Muscle of leg (tissue), 11 donors: Measurements from ENCODE around the gene MANBA. TPM values are rescaled to one million over a fixed set of nuclear protein-coding genes. Genes with fewer than 3 reads are reported as not detected.
"Not testable (repeated sequence)": the region's sequence is repeated elsewhere in the genome, so short reads cannot be mapped to it uniquely, and the experiment has no call there.

ENCODE experiments used
- DNase-seq: peaks from one replicate; pipeline ENCODE4 v3.0.0; 2013
- H3K27ac ChIP-seq: one replicate; pipeline ENCODE4 v1.5.1; 2013; ENCODE audit warnings: mild to moderate bottlenecking, low read length, control low read depth
- H3K27me3 ChIP-seq: one replicate; pipeline ENCODE4 v1.6.1; 2013; ENCODE audit warnings: low read length; ENCODE audit not compliant: control insufficient read depth, insufficient read depth
- H3K36me3 ChIP-seq: one replicate; pipeline ENCODE4 v1.6.1; 2013; ENCODE audit warnings: low read length; ENCODE audit not compliant: control insufficient read depth, insufficient read depth
- H3K4me1 ChIP-seq: one replicate; pipeline ENCODE4 v1.6.1; 2013; ENCODE audit warnings: low read length; ENCODE audit not compliant: control insufficient read depth, insufficient read depth
- H3K4me3 ChIP-seq: one replicate; pipeline ENCODE4 v1.5.1; 2013; ENCODE audit warnings: low read length, control low read depth
- H3K9me3 ChIP-seq: replicated peaks from 2 replicates; pipeline ENCODE4 v1.6.1; 2013; ENCODE audit warnings: low read depth, low read length; ENCODE audit not compliant: control insufficient read depth
- WGBS: methylation state at CpG from one replicate; pipeline ENCODE4 v1.1.5; 2013; ENCODE audit warnings: missing lambda C conversion rate; ENCODE audit not compliant: insufficient coverage; 5-methylcytosine and 5-hydroxymethylcytosine counted together
- polyA plus RNA-seq, 8 donors: library from polyadenylated mRNA; unstranded; fragments of 120-200 nt; gene quantifications; one replicate each; pipeline versions ENCODE4 v1.2.1 to v1.2.3, GENCODE V29; 2013; ENCODE audit warnings: inconsistent platforms in 1 of 8, low replicate concordance in 1 of 8; ENCODE audit not compliant: insufficient read length in 8 of 8, insufficient read depth in 1 of 8
- total RNA-seq: library from RNA; stranded (reverse); fragments of 120-200 nt; gene quantifications from one replicate; pipeline ENCODE4 v1.2.4, GENCODE V29; 2013

The MANBA gene
- total and polyA plus RNA-seq, 9 donors: 7.7 to 25.8 (median 10.8) TPM

GRCh38 chr4:102709060-102709459 is 51.7 kb downstream of the MANBA start:
- not testable (repeated sequence) for H3K27ac ChIP-seq, H3K27me3 ChIP-seq, DNase-seq, H3K9me3 ChIP-seq, H3K4me3 ChIP-seq, H3K36me3 ChIP-seq, H3K4me1 ChIP-seq
- WGBS: 92% methylated on average over 1 of the region's 1 CpG

- DNase-seq: no peak
- no peaks in the 10 kb centered on the region for H3K27me3 ChIP-seq
- H3K9me3 ChIP-seq: no peaks in the 10 kb centered on the region
- no peak overlapping the region for H3K27ac ChIP-seq
- no peaks in the 10 kb centered on the region for H3K36me3 ChIP-seq
- WGBS: no CpG with 5 or more reads among the region's 1 CpG
- no peaks in the 10 kb centered on the region for H3K4me1 ChIP-seq
- H3K4me3 ChIP-seq: no peak overlapping the region
These were observed 53.6 kb downstream of the MANBA start for GRCh38 chr4:102707150-102707549.

- WGBS: 100% methylated on average over 1 of the region's 1 CpG
- no peaks in the 10 kb centered on the region for H3K9me3 ChIP-seq
- H3K4me1 ChIP-seq: no peaks in the 10 kb centered on the region
- no peaks in the 10 kb centered on the region for H3K36me3 ChIP-seq
- no peak overlapping the region for H3K27ac ChIP-seq
- no peak overlapping the region for H3K4me3 ChIP-seq
- DNase-seq: no peak
- H3K27me3 ChIP-seq: no peaks in the 10 kb centered on the region
These were observed 55.3 kb downstream of the MANBA start for GRCh38 chr4:102705391-102705935.

- Histone ChIP-seq H3K27ac (peak overlapping the region; percentile 65), H3K9me3 (no peaks in the 10 kb centered on the region), H3K36me3 (no peaks in the 10 kb centered on the region), H3K4me1 (peaks cover 3% of the 10 kb centered on the region), H3K27me3 (no peaks in the 10 kb centered on the region), H3K4me3 (no peak overlapping the region)
- 7% methylated on average over 2 of the region's 3 CpGs for WGBS
- DNase-seq: peak; percentile 94
These were observed 64.0 kb downstream of the MANBA start for GRCh38 chr4:102696758-102697157.

- WGBS: no CpG with 5 or more reads among the region's 3 CpGs
These were observed 66.0 kb downstream of the MANBA start for GRCh38 chr4:102694791-102695190.

GRCh38 chr4:102693861-102694260 is 66.9 kb downstream of the MANBA start:
- no peak overlapping the region for H3K27ac ChIP-seq
- WGBS: no CpG with 5 or more reads among the region's 5 CpGs
- DNase-seq: no peak
- no peak overlapping the region for H3K4me3 ChIP-seq
- H3K36me3 ChIP-seq: no peaks in the 10 kb centered on the region
- H3K27me3 ChIP-seq: no peaks in the 10 kb centered on the region
- peaks cover 3% of the 10 kb centered on the region for H3K4me1 ChIP-seq
- H3K9me3 ChIP-seq: no peaks in the 10 kb centered on the region

More at GRCh38 chr4:102694791-102695190, 66.0 kb downstream of the MANBA start:
- H3K4me1 ChIP-seq: peaks cover 3% of the 10 kb centered on the region
- no peaks in the 10 kb centered on the region for H3K36me3 ChIP-seq
- H3K4me3 ChIP-seq: no peak overlapping the region
- no peaks in the 10 kb centered on the region for H3K27me3 ChIP-seq
- no peak for DNase-seq
- H3K9me3 ChIP-seq: no peaks in the 10 kb centered on the region
- no peak overlapping the region for H3K27ac ChIP-seq

- no peak for DNase-seq
- no peak overlapping the region for H3K27ac ChIP-seq
- H3K27me3 ChIP-seq: no peaks in the 10 kb centered on the region
- WGBS: 78% methylated on average over 2 of the region's 4 CpGs
- no peaks in the 10 kb centered on the region for H3K36me3 ChIP-seq
- H3K9me3 ChIP-seq: no peaks in the 10 kb centered on the region
- H3K4me1 ChIP-seq: peaks cover 3% of the 10 kb centered on the region
- H3K4me3 ChIP-seq: no peak overlapping the region
These were observed 67.4 kb downstream of the MANBA start for GRCh38 chr4:102693262-102693850.

- H3K27ac ChIP-seq: no peak overlapping the region
- peak; percentile 51 for DNase-seq
- H3K9me3 ChIP-seq: no peaks in the 10 kb centered on the region
- peaks cover 3% of the 10 kb centered on the region for H3K4me1 ChIP-seq
- 86% methylated on average over 2 of the region's 3 CpGs for WGBS
- H3K36me3 ChIP-seq: no peaks in the 10 kb centered on the region
- H3K27me3 ChIP-seq: no peaks in the 10 kb centered on the region
- no peak overlapping the region for H3K4me3 ChIP-seq
These were observed 68.3 kb downstream of the MANBA start for GRCh38 chr4:102692474-102692873.

- Histone ChIP-seq H3K4me1 (no peaks in the 10 kb centered on the region), H3K27me3 (no peaks in the 10 kb centered on the region), H3K4me3 (no peak overlapping the region), H3K27ac (no peak overlapping the region), H3K9me3 (no peaks in the 10 kb centered on the region), H3K36me3 (no peaks in the 10 kb centered on the region)
- WGBS: 100% methylated on average over 2 of the region's 7 CpGs
- no peak for DNase-seq
These were observed 72.8 kb downstream of the MANBA start for GRCh38 chr4:102687982-102688433.

- Histone ChIP-seq H3K9me3 (no peaks in the 10 kb centered on the region), H3K4me3 (no peak overlapping the region), H3K4me1 (no peaks in the 10 kb centered on the region), H3K27ac (no peak overlapping the region), H3K36me3 (no peaks in the 10 kb centered on the region), H3K27me3 (no peaks in the 10 kb centered on the region)
- WGBS: 65% methylated on average over 3 of the region's 4 CpGs
- peak; percentile 22 for DNase-seq
These were observed 73.3 kb downstream of the MANBA start for GRCh38 chr4:102687373-102687981.
